AG04450 (cell line): ENCODE measurements around the gene PDIK1L. TPM values are rescaled to one million over a fixed set of nuclear protein-coding genes. Genes with fewer than 3 reads are reported as not detected.

ENCODE experiments used
- CTCF ChIA-PET: fragments of 300-600, 350-600 bp; formaldehyde crosslinking; extraction: SDS; loops from one replicate; lab custom pipeline; 2022; ENCODE audit warnings: antibody characterized with exemption, inconsistent platforms; lab: Charles Lee
- POLR2A ChIA-PET: fragments of 350-600 bp; formaldehyde crosslinking; extraction: SDS; loops from one replicate; lab custom pipeline; 2021; ENCODE audit warnings: antibody characterized with exemption, inconsistent platforms; lab: Yijun Ruan, JAX
- DNase-seq: peaks from one replicate; pipeline ENCODE4 v3.0.0-alpha.2; 2011; ENCODE audit warnings: low read depth, low spot score
- H3K27ac ChIP-seq: one replicate; pipeline ENCODE4 v1.5.1; 2012; ENCODE audit warnings: low read depth, low read length, control low read depth
- H3K27me3 ChIP-seq: one replicate; pipeline ENCODE4 v1.6.0; 2012; ENCODE audit warnings: low read length; ENCODE audit not compliant: control insufficient read depth, insufficient read depth
- H3K4me3 ChIP-seq: 2 replicates; pipeline ENCODE4 v1.5.1; 2011; ENCODE audit warnings: mild to moderate bottlenecking, low read depth, low read length, control low read depth
- H3K9me3 ChIP-seq: 2 replicates; pipeline ENCODE4 v1.5.1; 2012; ENCODE audit warnings: low read length; ENCODE audit not compliant: control insufficient read depth, insufficient read depth
- polyA plus RNA-seq: library from polyadenylated mRNA; depleted of rRNA; stranded (reverse); fragments of >200 nt; gene quantifications from 2 replicates; pipeline ENCODE4 v1.2.3, GENCODE V29; 2011; rRNA removed
- TF ChIP-seq, protein P1 (sequence below): IDR thresholded peaks from 2 replicates; pipeline ENCODE4 v1.5.1; 2011; ENCODE audit warnings: low read depth, low read length, control low read depth, inconsistent platforms

Gene PDIK1L
- polyA plus RNA-seq, 1 experiment: 2.9 TPM

DNA sequence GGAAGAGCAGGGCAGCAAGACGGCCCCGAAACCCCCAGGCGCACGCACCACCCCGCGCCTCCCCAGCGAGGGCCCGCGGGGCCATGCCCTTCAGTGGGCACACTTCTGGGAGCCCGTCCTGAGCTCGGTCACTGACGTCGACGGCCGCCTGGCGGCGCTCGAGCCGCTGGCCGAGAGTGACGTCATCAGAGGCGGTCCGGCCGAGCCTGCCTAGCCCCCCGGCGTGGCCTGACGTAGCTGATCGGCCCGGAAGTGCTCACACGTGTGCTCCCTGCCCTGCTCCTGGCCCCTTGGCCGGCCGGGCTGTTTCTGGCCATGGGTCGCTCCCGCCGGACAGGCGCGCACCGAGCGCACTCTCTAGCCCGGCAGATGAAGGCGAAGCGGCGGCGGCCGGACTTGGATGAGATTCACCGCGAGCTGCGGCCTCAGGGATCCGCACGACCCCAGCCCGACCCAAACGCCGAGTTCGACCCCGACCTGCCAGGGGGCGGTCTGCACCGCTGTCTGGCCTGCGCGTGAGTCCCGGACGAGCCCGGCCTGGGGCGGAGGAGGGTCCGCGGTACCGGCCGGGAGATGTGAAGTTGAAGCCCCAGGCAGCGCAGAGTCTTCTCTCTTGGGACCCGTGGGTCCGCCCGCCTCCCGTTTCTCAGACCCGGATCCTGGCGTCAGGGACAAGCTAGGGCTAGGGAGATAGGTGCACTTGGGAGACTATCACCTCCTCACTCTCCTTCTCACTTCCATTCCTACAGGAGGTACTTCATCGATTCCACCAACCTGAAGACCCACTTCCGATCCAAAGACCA is 58.2 kb downstream of the PDIK1L start, which contains the start of gene ZNF593:
ZNF593 (plus strand) TSS at position 240 of the 803 bp plus-strand sequence; CDS start at position 316, 76 bp downstream.
- TF ChIP-seq, protein P1, sequence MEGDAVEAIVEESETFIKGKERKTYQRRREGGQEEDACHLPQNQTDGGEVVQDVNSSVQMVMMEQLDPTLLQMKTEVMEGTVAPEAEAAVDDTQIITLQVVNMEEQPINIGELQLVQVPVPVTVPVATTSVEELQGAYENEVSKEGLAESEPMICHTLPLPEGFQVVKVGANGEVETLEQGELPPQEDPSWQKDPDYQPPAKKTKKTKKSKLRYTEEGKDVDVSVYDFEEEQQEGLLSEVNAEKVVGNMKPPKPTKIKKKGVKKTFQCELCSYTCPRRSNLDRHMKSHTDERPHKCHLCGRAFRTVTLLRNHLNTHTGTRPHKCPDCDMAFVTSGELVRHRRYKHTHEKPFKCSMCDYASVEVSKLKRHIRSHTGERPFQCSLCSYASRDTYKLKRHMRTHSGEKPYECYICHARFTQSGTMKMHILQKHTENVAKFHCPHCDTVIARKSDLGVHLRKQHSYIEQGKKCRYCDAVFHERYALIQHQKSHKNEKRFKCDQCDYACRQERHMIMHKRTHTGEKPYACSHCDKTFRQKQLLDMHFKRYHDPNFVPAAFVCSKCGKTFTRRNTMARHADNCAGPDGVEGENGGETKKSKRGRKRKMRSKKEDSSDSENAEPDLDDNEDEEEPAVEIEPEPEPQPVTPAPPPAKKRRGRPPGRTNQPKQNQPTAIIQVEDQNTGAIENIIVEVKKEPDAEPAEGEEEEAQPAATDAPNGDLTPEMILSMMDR: peak; percentile 83
- ChIA-PET POLR2A (interaction anchor here (0.6 to 1.5 kb wide), 5 partner anchors 13 to 283 kb away, joined by 3 to 8 read pairs (median 4); partner anchors contain the start of gene CEP85), CTCF (interaction anchor here (0.6 to 3.1 kb wide), 31 partner anchors 9 to 1147 kb away, joined by 3 to 22 read pairs (median 4); partner anchors contain the start of gene CEP85)
- Histone ChIP-seq H3K4me3 (peak within 1 kb of the TSS; percentile 87), H3K27me3 (peaks cover 5% of the 10 kb centered on the region), H3K9me3 (no peaks in the 10 kb centered on the region; the same call in 1 of the 2 replicates), H3K27ac (peak within 1 kb of the TSS; percentile 52)
- peak; percentile 62 for DNase-seq

DNA sequence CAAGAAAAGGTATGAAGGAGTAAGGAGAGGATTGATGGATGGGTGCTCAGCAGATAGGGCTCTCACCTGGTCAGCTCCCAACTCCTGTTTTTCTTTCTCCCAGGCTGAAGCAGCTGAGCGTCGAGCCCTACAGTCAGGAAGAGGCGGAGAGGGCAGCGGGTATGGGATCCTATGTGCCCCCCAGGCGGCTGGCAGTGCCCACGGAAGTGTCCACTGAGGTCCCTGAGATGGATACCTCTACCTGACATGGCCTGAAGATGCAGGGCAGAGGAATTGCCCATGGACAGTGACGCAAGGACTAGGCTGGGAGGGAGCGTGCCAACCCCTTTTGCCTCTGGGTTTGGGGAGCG is 58.8 kb downstream of the PDIK1L start:
- CTCF ChIA-PET: interaction anchor here (0.9 to 3.1 kb wide), 20 partner anchors 9 to 246 kb away, joined by 3 to 22 read pairs (median 4); partner anchors contain the start of gene CEP85
- POLR2A ChIA-PET: interaction anchor here (0.7 to 1.5 kb wide), 4 partner anchors 14 to 282 kb away, joined by 3 to 8 read pairs (median 4); partner anchors contain the start of gene CEP85
- no peak for DNase-seq
- Histone ChIP-seq H3K27ac (peak overlapping the region; percentile 52), H3K27me3 (peaks cover 5% of the 10 kb centered on the region), H3K4me3 (peak overlapping the region; percentile 87), H3K9me3 (no peaks in the 10 kb centered on the region; the same call in 1 of the 2 replicates)
- TF ChIP-seq, protein P1: no peak

DNA sequence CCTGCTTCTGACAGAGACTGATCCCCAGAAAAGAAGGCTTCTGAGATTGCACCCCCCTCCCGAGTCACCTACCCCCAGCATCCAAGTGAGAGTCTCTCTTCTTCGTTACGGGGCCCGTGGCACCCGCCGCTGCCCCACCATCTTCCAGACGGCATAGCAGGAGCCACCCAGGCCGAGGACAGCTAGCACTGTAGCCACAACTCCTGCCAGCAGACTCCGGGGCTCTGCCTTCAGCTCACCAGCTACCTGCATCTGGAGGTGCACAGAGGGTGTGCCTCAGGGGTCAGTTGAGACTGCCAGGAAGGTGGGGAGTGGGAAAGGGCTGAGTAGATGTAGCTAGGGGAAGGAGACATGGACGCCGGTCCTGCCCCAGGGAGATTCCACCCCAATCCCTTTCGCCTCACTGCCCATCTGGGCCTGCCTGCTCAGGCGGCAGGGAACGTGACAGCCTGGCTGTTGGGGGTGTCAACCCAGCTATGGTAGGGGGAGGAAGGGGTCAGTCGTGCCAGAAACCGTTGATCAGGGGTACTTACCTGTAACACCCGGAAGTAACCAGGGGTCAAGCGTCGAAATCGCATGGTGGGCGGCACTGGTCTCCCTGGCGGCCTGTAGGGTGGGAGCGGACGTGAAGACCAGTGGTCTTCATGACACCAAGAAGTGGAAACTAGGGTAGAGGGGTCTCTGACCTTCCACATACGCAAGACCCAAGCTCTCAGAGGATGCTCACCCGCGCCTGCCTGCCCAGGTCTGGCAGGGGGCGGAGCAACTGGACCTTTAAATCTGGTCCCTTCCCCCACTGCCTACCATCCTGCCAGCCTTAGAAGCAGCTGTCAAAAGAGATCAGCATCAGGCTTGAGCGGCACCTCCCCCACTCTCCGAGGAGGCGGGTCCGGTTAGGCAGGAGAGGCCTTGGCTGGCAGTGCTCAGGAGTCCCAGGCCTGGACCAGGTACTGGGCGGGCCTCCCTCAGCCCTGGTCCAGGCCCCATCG is 59.8 kb downstream of the PDIK1L start, which contains the start of gene ZNF593OS:
ZNF593OS (minus strand) TSS at position 749 of the 989 bp plus-strand sequence; CDS start at position 578, 171 bp downstream.
- Histone ChIP-seq H3K27me3 (no peaks in the 10 kb centered on the region), H3K9me3 (no peaks in the 10 kb centered on the region; the same call in 1 of the 2 replicates), H3K27ac (no peak within 1 kb of the TSS), H3K4me3 (peak within 1 kb of the TSS; percentile 87)
- DNase-seq: no peak
- CTCF ChIA-PET: interaction anchor here (0.7 to 3.1 kb wide), 2 partner anchors 52 to 246 kb away, joined by 4 to 17 read pairs; no protein-coding TSS in a partner anchor
- POLR2A ChIA-PET: interaction anchor here (0.6 kb wide), 1 partner anchor 59 kb away, joined by 5 read pairs; no protein-coding TSS in a partner anchor
- TF ChIP-seq, protein P1: no peak

Other genes with a start within 250 kb of the PDIK1L start
- 10.7 and 11.9 TPM in 2 replicates for gene PAQR7, start 236.1 kb upstream of the PDIK1L start, polyA plus RNA-seq
- gene STMN1, start 205.4 kb upstream of the PDIK1L start, polyA plus RNA-seq: 154 and 176 TPM in 2 replicates
- 9.3 and 11.8 TPM in 2 replicates for gene PAFAH2, start 113.8 kb upstream of the PDIK1L start, polyA plus RNA-seq
- gene EXTL1, start 90.0 kb upstream of the PDIK1L start, polyA plus RNA-seq: 1.3 and 1.8 TPM in 2 replicates
- not detected in 2 replicates for gene SLC30A2, start 65.7 kb upstream of the PDIK1L start, polyA plus RNA-seq
- gene TRIM63, start 44.2 kb upstream of the PDIK1L start, polyA plus RNA-seq: not detected in 2 replicates
- not detected in 2 replicates for gene FAM110D, start 47.3 kb downstream of the PDIK1L start, polyA plus RNA-seq
- gene C1orf232, start 57.1 kb downstream of the PDIK1L start, polyA plus RNA-seq: not detected in 2 replicates
- 19.7 and 28.6 TPM in 2 replicates for gene ZNF593, start 58.1 kb downstream of the PDIK1L start, polyA plus RNA-seq
- not detected in 2 replicates for gene ZNF593OS, start 60.0 kb downstream of the PDIK1L start, polyA plus RNA-seq
- gene CNKSR1, start 65.7 kb downstream of the PDIK1L start, polyA plus RNA-seq: 0.05 TPM in 1 of 2 replicates, not detected in the other
- gene CATSPER4, start 78.8 kb downstream of the PDIK1L start, polyA plus RNA-seq: not detected in 2 replicates
- gene CEP85, start 122.4 kb downstream of the PDIK1L start, polyA plus RNA-seq: 5.7 and 5.8 TPM in 2 replicates
- 307 and 326 TPM in 2 replicates for gene SH3BGRL3, start 168.3 kb downstream of the PDIK1L start, polyA plus RNA-seq
- gene UBXN11, start 194.8 kb downstream of the PDIK1L start, polyA plus RNA-seq: 6.1 and 7.0 TPM in 2 replicates
- gene CD52, start 206.1 kb downstream of the PDIK1L start, polyA plus RNA-seq: not detected in 2 replicates
- gene CRYBG2, start 242.3 kb downstream of the PDIK1L start, polyA plus RNA-seq: not detected in 2 replicates